ENCODE data around the gene PCED1A.

The PCED1A gene

DNA sequence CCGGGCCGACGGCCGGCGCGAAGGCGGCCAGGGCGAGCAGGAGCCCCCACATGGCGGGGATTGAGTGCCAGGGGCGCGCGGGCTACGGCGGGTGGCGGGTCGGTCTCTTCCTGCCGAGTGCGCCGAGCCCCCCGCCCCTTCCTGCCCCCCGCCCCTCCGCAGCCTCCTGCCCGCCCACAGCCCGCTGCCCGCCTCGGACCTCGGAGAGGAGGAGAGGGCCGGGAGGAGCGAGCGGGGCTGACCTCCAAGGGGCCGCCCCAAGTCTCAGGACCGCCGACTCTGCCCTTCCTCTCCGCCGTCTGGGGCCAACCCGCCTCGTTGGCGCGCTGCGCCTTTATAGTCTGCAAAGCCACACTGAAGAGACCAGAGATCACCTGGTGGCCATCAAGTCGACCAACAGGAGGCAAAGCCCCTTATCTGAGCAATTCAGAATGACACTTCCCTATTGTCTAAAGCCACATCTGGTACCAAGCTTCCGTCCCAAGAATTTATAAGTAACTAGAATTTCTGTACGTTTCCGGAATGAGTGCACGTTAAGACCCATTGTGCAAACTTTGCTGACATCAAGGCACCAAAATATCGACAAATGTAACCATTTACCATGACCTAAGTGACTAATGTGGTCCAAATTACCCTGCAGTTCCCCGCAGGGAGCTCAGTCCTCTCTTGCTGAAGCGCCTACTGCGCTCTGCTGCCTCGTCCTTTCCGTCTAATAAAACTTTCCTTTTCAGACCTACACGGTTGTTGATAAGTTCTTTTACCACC, 39.8 kb downstream of the PCED1A start, which contains the start of gene CPXM1:
TSS of gene CPXM1 (minus strand) at position 107 of the 765 bp plus-strand sequence. CDS start at position 52, 55 bp downstream.
- peak; percentile 43 to 54 for DNase-seq

DNA sequence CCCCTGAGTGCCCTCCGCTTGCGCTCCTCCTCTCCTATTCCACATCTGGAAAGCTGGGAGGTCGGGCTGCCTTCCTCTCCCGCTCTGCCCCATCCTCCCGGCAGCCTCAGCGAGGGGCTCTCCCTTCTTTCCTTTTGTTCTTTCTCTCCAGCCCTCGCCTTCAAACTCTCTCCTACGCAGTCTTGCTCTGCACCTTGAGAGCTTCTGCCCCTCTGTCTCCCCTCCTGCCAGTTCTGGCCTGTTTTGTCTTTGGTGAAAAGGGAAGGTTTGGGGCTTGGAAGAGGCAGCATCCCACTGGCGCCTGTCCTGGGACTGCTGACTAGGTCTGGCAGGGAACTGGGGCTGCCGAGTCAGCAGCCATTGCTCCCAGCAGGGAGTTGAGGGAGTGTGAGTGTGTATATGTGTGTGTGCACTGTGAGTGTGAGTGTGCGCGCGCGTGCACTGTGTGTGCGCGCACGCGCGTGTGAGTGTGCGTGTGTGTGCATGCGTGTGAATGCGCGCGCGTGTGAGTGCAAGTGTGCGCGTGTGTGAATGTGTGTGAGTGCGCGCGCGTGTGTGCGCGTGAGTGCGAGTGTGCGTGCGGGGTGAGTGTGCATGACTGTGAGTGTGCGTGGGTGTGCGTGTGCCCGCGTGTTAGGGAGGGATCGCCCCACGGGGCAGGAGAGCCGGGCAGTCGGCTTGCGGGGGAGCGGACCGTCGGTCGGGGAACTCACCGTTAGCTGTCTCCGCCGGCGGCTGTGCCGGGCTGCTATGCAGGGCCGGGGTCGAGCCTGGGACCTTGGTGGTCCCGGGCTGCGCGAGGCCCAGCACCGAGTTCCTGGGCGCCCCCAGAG, 40.6 kb downstream of the PCED1A start:
- DNase-seq = peak; percentile 41 to 48

DNA sequence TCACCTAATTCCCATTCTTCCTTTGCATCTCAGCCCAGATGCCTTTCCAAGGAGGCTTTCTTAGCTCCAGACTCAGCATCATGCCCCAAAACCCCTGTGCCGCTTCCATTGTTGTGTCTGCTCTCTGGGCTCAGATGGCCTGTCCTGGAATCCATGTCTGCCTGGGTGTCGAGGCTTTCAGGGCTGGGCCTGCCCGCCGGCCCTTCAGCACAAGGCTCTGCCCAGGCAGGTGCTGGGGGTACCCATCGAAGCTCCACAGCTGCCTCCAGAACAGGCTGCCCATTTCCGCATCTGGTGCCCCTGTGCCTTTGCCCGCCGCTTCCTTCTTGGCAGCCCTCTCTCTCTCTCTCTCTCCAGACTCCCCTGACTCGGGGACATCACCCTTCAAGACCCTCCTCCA, 41.2 kb downstream of the PCED1A start:
- no peak for DNase-seq

DNA sequence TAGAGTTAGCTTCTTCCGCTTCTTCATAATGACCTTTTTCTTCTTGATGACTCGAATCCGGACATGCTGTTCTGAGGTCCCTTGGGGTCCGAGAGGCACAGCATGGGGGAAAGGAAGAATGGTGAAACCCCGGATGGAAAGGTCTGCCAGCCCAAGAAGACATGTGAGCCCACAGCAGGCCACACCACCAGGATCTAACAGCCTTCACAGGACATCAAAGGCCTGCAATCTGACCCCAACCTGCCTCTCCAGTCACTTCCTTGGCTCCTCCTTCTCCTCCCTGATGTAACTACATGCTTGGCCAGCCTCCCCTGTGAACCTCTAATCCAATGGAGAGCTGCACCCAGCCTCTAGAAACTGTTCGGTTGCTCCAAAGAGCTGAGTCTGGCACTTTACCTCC, 41.6 kb downstream of the PCED1A start:
- DNase-seq = no peak

DNA sequence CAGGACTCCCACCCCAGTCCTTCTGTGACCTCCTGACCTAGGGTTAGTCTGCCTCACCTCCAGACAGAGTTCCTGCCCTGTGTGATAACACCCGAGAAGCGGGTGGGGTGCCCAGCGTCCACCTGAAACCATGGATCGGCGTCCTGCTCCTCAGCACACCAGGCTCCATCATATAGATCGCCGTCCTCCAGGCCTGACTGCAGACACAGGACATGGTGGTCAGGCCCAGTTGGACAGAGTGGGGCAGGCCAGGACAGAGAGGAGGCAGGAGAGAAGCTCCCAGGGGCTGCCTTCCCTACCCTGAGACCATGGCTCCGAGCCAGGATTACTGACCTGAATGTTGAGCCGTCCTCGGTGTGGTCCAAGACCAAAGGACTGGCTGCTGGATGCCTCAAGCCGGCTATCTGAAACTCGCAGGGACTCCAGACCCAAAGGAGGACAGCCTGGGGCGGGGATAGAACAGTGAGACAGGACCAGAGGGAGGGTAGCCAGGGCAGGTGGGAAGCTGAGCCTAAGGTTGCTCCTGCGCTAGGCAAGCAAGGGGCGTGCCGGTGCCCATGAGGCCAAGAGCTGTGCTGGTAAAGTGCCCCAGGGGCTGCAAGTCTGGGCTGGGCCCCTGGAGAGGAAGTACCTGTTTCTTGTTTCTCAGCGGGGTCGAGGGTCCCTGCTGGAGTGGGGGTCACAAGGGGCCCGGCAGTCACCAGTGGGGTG, 42.2 kb downstream of the PCED1A start:
- DNase-seq = no peak

DNA sequence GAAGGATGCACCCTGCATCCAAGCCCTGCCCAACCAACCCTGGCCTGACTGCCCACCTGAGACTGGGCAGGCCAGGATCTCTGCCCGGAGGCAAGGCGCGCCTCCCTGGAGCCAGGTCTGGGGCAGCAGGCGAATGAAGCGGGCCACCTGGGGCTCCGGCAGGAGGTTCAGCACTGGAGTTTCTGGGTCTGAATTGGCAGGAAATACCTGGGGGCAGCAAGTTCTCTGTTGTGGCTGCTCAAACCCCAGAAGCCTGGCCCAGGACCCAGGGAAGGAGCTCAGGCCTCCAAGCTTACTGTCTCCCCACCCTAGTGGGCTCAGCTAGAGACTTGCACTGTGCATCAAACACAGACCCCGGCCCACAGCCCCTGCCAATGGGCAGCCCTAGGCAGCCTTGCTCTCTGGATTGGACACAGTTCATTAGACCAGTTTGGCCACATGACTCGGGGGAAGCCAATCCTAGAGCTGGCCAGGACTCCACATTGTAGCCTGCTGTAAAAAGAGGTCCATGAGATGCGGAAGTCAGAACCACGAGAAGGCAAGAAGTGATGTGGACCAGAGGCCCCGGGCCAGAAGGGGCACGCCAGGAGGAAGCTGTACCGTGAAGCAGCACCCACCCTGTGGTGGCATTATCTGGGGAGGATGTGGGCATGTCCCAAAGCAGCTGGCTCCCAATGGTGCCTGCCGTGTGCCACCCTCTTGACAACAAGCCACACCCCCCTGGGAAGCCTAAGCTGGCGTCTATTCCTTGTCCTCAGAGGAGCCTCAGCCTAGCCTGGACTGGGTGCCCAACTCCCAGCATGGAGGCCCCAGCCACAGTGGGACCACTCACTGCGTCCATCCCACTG, 43.1 kb downstream of the PCED1A start:
- no peak for DNase-seq

DNA sequence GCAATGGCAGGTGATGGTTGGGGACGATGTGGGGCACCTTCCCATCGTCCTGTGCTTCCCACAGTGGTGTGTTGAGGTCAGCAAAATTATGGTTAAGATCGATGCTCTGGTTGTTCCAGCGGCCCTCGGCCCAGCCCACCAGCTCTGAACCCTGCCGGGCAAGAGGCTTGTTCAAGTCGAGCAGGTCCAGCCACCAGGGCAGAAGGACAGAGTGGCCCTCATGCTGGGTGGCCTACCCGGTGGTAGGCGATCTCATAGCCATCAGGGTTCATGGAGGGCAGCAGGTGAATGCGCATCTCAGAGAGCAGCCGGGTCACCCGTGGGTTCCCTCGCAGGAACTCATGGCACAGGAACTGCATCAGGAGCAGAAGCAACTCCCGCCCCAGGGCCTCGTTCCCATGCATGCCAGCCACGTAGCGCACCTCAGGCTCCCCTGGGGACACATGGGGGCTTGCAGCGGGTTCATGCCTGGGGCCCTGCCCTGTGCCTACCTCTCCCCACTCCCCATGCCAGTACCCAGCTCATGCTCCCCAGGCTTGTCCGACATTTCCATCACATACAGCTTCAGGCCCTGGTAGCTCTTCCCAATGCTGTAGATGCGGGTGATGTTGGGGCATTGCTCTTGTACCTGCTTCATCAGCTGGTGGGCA, 44.3 kb downstream of the PCED1A start:
- no peak for DNase-seq

DNA sequence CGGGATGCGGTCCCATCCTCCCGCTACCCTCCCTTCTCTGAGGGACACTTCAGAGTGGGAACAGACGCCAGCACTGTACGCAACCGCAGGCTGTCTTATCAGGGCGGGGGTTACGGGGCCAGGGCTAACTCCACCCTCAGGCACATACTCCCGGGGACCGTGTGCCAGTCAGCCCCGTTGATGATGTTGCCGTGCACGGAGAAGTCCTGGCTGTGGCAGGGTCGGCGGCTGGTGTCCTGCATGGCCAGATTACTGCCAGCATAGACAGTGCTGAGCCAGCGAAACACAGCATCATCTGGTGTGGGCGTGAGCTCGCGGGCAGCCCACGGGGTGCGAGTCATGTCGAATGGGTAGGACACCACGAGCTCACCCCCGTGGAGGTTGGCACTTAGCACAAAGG, 45.0 kb downstream of the PCED1A start:
- no peak for DNase-seq

DNA sequence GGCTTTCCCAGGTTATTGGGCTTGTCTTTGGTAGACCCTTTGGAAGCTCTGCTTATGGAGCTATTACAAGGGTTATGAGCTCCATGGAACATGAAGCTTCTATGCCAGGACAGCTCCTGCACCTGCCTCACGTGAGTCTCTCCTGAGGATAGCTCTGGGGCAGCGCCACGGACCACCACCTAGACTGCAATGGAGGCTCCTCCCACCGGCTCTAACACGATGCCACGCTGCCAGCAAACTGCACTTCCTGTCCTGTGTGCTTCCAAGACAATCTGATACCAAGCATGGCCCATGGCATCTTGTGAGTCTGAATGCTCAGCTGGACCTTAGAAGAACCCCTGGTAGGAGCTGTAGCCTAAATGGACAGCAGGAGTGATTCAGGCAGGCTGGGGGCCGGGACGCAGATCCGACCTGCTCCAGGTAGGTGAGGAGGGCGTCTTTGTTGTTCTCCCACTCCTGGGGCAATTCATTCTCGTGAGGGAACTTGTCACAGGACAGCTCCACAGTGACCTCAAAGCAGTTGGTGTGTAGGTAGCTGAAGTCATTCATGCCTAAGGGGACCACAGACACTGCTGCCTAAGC, 45.5 kb downstream of the PCED1A start:
- no peak for DNase-seq

DNA sequence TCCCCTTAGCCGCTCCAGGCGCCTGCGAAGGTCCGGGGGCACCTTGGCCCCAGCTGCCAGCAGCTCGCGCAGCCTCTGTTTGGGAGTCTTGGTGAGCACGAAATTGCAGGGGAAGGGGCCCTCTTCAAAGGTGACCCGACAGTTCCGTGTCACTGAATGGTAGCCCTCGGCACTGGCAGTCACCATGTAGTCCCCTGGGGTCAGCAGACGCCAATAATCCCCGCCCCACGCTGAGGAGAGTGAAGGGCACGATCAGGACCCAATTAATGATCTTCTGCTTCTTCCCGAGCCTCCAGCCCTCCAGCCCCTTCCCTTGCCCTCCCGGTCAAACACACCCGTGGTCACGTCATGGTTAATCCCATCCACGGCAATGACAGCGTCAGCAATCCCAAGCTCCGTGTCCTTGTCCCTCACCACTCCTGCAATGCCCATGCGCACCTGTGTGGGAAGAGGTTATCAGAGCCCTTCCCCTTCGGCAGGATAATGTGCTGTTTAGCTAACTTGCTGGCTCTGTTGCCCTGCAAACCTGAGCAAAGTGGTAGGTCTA, 46.2 kb downstream of the PCED1A start:
- no peak for DNase-seq

DNA sequence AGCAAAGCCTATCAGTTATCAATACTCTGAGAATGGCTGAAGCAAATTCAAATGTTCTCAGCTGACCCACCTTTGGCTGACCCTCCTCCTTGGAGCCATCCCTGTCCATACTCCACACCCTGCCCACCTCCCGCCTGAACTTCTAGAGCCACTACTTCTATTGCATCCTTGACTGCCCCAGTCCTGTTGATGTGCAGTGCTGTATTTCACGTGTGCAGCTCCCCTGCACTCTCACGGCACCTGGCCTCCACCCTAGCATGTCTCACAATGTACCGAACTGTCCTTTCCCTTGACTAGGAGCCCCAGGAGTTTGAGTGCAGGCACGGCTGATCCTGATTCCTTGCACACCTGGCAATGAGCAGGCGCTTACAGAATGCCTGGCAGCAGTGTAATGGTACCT, 47.0 kb downstream of the PCED1A start:
- DNase-seq = no peak

Measured in activated T-cell treated with anti-CD3 and anti-CD28 coated beads, Interleukin-2, amount 50 U/mL, for 48 hours (primary cell).